Stimulated activated CD4-positive, alpha-beta T cell treated with anti-CD3 and anti-CD28 coated beads, Interleukin-12 subunit alpha, Interleukin-12 subunit beta, amount 100 ng/mL, for 24 hours (primary cell): ENCODE measurements around the gene PCDHA1.
"Not testable (repeated sequence)": the region's sequence is repeated elsewhere in the genome, so short reads cannot be mapped to it uniquely, and the experiment has no call there.

ENCODE experiments used
- DNase-seq, 2 experiments: peaks; one replicate each; pipeline ENCODE4 v3.0.0-alpha.2; 2020; ENCODE audit warnings: low read depth in 2 of 2

The PCDHA1 gene

GRCh38 chr5:140785905-140786686, at the start of gene PCDHA1:
TSS of gene PCDHA1 (plus strand) at chr5:140786140.
- DNase-seq, result no peak

- DNase-seq, result no peak
Observed at GRCh38 chr5:140737486-140737885, 48.5 kb upstream of the PCDHA1 start.

- DNase-seq, result no peak
Observed at GRCh38 chr5:140741967-140742366, 44.0 kb upstream of the PCDHA1 start.

GRCh38 chr5:140753561-140753960, 32.4 kb upstream of the PCDHA1 start:
- no peak for DNase-seq

- no peak for DNase-seq
Observed at GRCh38 chr5:140764177-140764973, 21.6 kb upstream of the PCDHA1 start.

DNA sequence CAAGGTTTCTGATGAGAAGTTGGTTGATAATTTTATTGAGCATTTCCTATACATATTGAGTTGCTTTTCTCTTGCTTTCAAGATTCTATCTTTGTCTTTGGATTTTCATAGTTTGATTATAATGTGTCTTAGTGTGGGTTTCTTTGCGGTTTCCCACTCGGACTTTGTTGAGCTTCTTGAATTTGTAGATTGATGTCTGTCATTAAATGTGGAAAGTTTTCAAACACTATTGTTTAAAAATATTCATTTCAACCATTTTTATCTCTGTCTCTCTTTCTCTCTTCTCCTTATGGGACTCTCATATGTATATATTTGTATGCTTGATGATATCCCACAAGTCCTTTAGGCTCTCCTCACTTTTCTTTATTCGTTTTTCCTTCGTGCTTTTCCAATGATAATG, 18.5 kb upstream of the PCDHA1 start:
- DNase-seq, result no peak

GRCh38 chr5:140780512-140780911, 5.4 kb upstream of the PCDHA1 start:
- no peak for DNase-seq

DNA sequence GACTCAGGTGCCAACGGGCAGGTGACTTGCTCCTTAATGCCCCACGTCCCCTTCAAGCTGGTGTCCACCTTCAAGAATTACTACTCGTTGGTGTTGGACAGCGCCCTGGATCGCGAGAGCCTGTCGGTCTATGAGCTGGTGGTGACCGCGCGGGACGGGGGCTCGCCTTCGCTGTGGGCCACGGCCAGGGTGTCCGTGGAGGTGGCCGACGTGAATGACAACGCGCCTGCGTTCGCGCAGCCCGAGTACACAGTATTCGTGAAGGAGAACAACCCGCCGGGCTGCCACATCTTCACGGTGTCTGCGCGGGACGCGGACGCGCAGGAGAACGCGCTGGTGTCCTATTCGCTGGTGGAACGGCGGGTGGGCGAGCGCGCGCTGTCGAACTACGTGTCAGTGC, 1.5 kb downstream of the PCDHA1 start:
- not testable (repeated sequence) for DNase-seq

DNA sequence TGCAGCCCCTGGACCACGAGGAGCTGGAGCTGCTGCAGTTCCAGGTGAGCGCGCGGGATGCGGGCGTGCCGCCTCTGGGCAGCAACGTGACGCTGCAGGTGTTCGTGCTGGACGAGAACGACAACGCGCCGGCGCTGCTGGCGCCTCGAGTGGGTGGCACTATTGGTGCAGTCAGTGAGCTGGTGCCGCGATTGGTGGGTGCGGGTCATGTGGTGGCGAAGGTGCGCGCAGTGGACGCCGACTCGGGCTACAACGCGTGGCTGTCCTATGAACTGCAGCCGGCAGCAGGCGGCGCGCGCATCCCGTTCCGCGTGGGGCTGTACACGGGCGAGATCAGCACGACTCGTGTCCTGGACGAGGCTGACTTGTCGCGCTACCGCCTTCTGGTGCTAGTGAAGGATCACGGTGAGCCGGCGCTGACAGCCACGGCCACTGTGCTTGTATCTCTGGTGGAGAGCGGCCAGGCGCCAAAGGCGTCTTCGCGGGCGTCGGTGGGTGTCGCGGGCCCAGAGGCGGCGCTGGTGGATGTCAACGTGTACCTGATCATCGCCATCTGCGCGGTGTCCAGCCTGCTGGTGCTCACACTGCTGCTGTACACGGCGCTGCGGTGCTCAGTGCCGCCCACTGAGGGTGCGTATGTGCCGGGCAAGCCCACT, 2.0 kb downstream of the PCDHA1 start:
- DNase-seq, result not testable (repeated sequence)

GRCh38 chr5:140791089-140791488, 5.1 kb downstream of the PCDHA1 start:
- DNase-seq, result no peak

- no peak for DNase-seq
Observed at GRCh38 chr5:140794595-140795258, 8.8 kb downstream of the PCDHA1 start, which contains the start of gene PCDHA2. TSS of gene PCDHA2 (plus strand) at chr5:140794852.

DNA sequence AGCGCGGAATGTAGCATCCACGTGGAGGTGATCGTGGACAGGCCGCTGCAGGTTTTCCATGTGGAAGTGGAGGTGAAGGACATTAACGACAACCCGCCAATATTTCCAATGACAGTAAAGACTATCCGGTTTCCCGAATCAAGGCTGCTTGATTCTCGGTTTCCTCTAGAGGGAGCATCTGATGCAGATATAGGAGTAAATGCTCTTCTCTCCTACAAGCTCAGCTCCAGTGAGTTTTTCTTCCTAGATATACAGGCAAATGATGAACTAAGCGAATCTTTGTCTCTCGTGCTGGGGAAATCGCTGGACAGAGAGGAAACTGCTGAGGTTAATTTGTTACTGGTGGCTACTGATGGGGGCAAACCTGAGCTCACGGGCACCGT, 9.3 kb downstream of the PCDHA1 start:
- DNase-seq, result no peak

GRCh38 chr5:140796072-140796717, 10.3 kb downstream of the PCDHA1 start:
- not testable (repeated sequence) for DNase-seq

DNA sequence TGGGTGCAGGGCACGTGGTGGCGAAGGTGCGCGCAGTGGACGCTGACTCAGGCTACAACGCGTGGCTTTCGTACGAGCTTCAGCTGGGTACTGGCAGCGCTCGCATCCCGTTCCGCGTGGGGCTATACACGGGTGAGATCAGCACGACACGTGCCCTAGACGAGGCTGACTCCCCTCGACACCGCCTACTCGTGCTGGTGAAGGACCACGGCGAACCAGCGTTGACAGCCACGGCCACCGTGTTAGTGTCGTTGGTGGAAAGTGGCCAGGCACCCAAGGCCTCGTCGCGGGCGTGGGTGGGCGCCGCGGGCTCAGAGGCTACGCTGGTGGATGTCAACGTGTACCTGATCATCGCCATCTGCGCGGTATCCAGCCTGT, 10.8 kb downstream of the PCDHA1 start:
- no peak for DNase-seq

GRCh38 chr5:140800816-140801493, 15.0 kb downstream of the PCDHA1 start, which contains the start of gene PCDHA3:
TSS of gene PCDHA3 (plus strand) at chr5:140801057.
- DNase-seq, result no peak

DNA sequence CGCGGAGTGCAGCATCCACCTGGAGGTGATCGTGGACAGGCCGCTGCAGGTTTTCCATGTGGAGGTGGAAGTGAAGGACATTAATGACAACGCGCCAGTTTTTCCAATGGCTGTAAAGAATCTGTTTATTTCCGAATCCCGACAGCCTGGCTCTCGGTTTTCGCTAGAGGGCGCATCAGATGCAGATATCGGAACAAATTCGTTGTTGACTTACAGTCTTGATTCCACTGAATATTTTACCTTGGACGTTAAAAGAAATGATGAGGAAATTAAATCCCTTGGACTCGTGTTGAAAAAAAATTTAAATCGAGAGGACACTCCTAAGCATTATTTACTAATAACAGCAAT, 15.5 kb downstream of the PCDHA1 start:
- no peak for DNase-seq

GRCh38 chr5:140802381-140802780, 16.4 kb downstream of the PCDHA1 start:
- not testable (repeated sequence) for DNase-seq

DNA sequence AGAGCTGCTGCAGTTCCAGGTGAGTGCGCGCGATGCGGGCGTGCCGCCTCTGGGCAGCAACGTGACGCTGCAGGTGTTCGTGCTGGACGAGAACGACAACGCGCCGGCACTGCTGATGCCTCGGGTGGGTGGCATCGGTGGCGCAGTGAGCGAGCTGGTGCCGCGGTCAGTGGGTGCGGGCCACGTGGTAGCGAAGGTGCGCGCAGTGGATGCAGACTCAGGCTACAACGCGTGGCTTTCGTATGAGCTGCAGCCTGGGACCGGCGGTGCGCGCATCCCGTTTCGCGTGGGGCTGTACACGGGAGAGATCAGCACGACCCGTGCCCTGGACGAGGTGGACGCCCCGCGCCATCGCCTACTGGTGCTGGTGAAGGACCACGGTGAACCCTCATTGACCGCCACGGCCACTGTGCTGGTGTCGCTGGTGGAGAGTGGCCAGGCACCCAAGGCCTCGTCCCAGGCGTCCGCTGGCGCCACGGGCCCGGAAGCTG, 16.9 kb downstream of the PCDHA1 start:
- no peak for DNase-seq

- no peak for DNase-seq
Observed at GRCh38 chr5:140806834-140807775, 21.2 kb downstream of the PCDHA1 start, which contains the start of gene PCDHA4. TSS of gene PCDHA4 (plus strand) at chr5:140807068.
